Measurements from ENCODE around the gene MAPK8.

Gene MAPK8

GRCh38 chr10:48291190-48291589 is 15.3 kb upstream of the MAPK8 start:
- Histone ChIP-seq H3K27me3 (replicated peaks; ENCODE audit: insufficient read depth, low read length) (no peaks in the 10 kb centered on the region), H3K9ac (ENCODE audit: low read length) (no peak overlapping the region), H3K4me2 (ENCODE audit: low read depth, low read length) (no peak overlapping the region), H4K20me1 (ENCODE audit: insufficient read depth, low read length) (no peaks in the 10 kb centered on the region), H3F3A (ENCODE audit: insufficient read depth, low read length) (no peaks in the 10 kb centered on the region), H2AFZ (ENCODE audit: low read length) (no peak overlapping the region), H3K9me3 (replicated peaks; ENCODE audit: insufficient read depth, low read length) (no peaks in the 10 kb centered on the region), H3K9me2 (replicated peaks; ENCODE audit: insufficient read depth, low read length) (no peaks in the 10 kb centered on the region), H3K27ac (ENCODE audit: low read length) (no peak overlapping the region), H3K4me3 (ENCODE audit: low read length) (no peak overlapping the region), H3K4me1 (ENCODE audit: low read length) (no peaks in the 10 kb centered on the region), H3K36me3 (replicated peaks; ENCODE audit: insufficient read depth, low read length) (no peaks in the 10 kb centered on the region), H3K79me2 (ENCODE audit: low read length) (no peaks in the 10 kb centered on the region)
- TF ChIP-seq CTCF (IDR thresholded peaks at IDR 0.05; ENCODE audit: low read length) (no peak), EZH2phosphoT487 (IDR thresholded peaks at IDR 0.05; ENCODE audit: low read length) (no peak), EZH2 (optimal IDR thresholded peaks at IDR 0.05; ENCODE audit: low read depth, low read length) (no peak)
- no peak for DNase-seq

GRCh38 chr10:48292616-48293015 is 13.9 kb upstream of the MAPK8 start:
- Histone ChIP-seq H3K9me3 (replicated peaks; ENCODE audit: insufficient read depth, low read length) (no peaks in the 10 kb centered on the region), H3K36me3 (replicated peaks; ENCODE audit: insufficient read depth, low read length) (no peaks in the 10 kb centered on the region), H3F3A (ENCODE audit: insufficient read depth, low read length) (no peaks in the 10 kb centered on the region), H3K4me3 (ENCODE audit: low read length) (no peak overlapping the region), H3K27ac (ENCODE audit: low read length) (no peak overlapping the region), H3K9me2 (replicated peaks; ENCODE audit: insufficient read depth, low read length) (no peaks in the 10 kb centered on the region), H3K9ac (ENCODE audit: low read length) (no peak overlapping the region), H4K20me1 (ENCODE audit: insufficient read depth, low read length) (no peaks in the 10 kb centered on the region), H2AFZ (ENCODE audit: low read length) (no peak overlapping the region), H3K4me1 (ENCODE audit: low read length) (no peaks in the 10 kb centered on the region), H3K27me3 (replicated peaks; ENCODE audit: insufficient read depth, low read length) (no peaks in the 10 kb centered on the region), H3K79me2 (ENCODE audit: low read length) (no peaks in the 10 kb centered on the region), H3K4me2 (ENCODE audit: low read depth, low read length) (no peak overlapping the region)
- DNase-seq, result no peak
- TF ChIP-seq EZH2 (optimal IDR thresholded peaks at IDR 0.05; ENCODE audit: low read depth, low read length) (no peak), EZH2phosphoT487 (IDR thresholded peaks at IDR 0.05; ENCODE audit: low read length) (no peak), CTCF (IDR thresholded peaks at IDR 0.05; ENCODE audit: low read length) (no peak)

GRCh38 chr10:48294431-48294830 is 12.0 kb upstream of the MAPK8 start:
- H3K36me3 ChIP-seq (replicated peaks; ENCODE audit: insufficient read depth, low read length), result no peaks in the 10 kb centered on the region
- H3K4me3 ChIP-seq (ENCODE audit: low read length), result no peak overlapping the region
- H3F3A ChIP-seq (ENCODE audit: insufficient read depth, low read length), result no peaks in the 10 kb centered on the region
- no peak overlapping the region for H2AFZ ChIP-seq (ENCODE audit: low read length)
- no peak overlapping the region for H3K27ac ChIP-seq (ENCODE audit: low read length)
- no peaks in the 10 kb centered on the region for H3K4me1 ChIP-seq (ENCODE audit: low read length)
- no peaks in the 10 kb centered on the region for H3K9me2 ChIP-seq (replicated peaks; ENCODE audit: insufficient read depth, low read length)
- H3K4me2 ChIP-seq (ENCODE audit: low read depth, low read length), result no peak overlapping the region
- TF ChIP-seq CTCF (IDR thresholded peaks at IDR 0.05; ENCODE audit: low read length), result no peak
- no peak for TF ChIP-seq EZH2phosphoT487 (IDR thresholded peaks at IDR 0.05; ENCODE audit: low read length)
- no peak for TF ChIP-seq EZH2 (optimal IDR thresholded peaks at IDR 0.05; ENCODE audit: low read depth, low read length)
- no peak overlapping the region for H3K9ac ChIP-seq (ENCODE audit: low read length)
- H3K27me3 ChIP-seq (replicated peaks; ENCODE audit: insufficient read depth, low read length), result no peaks in the 10 kb centered on the region
- no peak for DNase-seq
- H3K9me3 ChIP-seq (replicated peaks; ENCODE audit: insufficient read depth, low read length), result no peaks in the 10 kb centered on the region
- H4K20me1 ChIP-seq (ENCODE audit: insufficient read depth, low read length), result no peaks in the 10 kb centered on the region
- H3K79me2 ChIP-seq (ENCODE audit: low read length), result no peaks in the 10 kb centered on the region

Data from MM.1S (cell line).